GM12878 (cell line): ENCODE data around the gene APOC1. TPM values are rescaled to one million over a fixed set of nuclear protein-coding genes. Genes with fewer than 3 reads are reported as not detected.

Experiments
- ATAC-seq: fragments of 200-7000 bp; cut with Tn5 transposase; 3 replicates; pipeline ENCODE4 v1.9.1; 2020; ENCODE audit warnings: mild to moderate bottlenecking, moderate library complexity
- BruUV-seq: library from RNA; stranded (reverse); fragments of 400-500 nt; replicated peaks from 2 replicates; lab custom pipeline; 2021; lab: Mats Ljungman, UMichigan
- CTCF ChIA-PET: fragments of 300-600 bp; sonication (Branson Sonifier 250); formaldehyde crosslinking; extraction: SDS; loops from one replicate; lab custom pipeline; 2021; ENCODE audit warnings: inconsistent platforms; lab: Yijun Ruan, JAX
- POLR2A ChIA-PET: fragments of 350-600 bp; formaldehyde crosslinking; extraction: SDS; loops from one replicate; lab custom pipeline; 2021; ENCODE audit warnings: inconsistent platforms; lab: Charles Lee
- RAD21 ChIA-PET: fragments of 300-600 bp; sonication (Branson Sonifier 250); formaldehyde crosslinking; loops from one replicate; lab custom pipeline; 2023; ENCODE audit warnings: antibody characterized with exemption; ENCODE audit not compliant: unreplicated experiment; lab: Charles Lee
- SMC1A ChIA-PET: fragments of 300-600 bp; sonication (Branson Sonifier 250); formaldehyde crosslinking; loops from one replicate; lab custom pipeline; 2023; ENCODE audit not compliant: unreplicated experiment, uncharacterized antibody; lab: Charles Lee
- DNase-seq: peaks from one replicate; pipeline ENCODE4 v3.0.0-alpha.2; 2011; ENCODE audit warnings: low read depth, low spot score
- FAIRE-seq: peaks from 3 replicates; lab custom pipeline; 2011; peaks lifted over from hg19 to GRCh38; lab: Jason Lieb, UNC
- H2AFZ ChIP-seq: 2 replicates; pipeline ENCODE4 v1.6.0; 2011; ENCODE audit warnings: low read depth, low read length, control low read depth; ENCODE audit not compliant: control insufficient read depth
- H3K27ac ChIP-seq: 2 replicates; pipeline ENCODE4 v1.5.1; 2011; ENCODE audit warnings: control low read depth; ENCODE audit not compliant: control insufficient read depth, insufficient read depth
- H3K27me3 ChIP-seq, 2 experiments: replicated peaks in 1 of 2; 2 replicates each; pipeline versions ENCODE4 v1.6.0 to v1.6.1; 2011; ENCODE audit warnings: low read length in 1 of 2; ENCODE audit not compliant: control insufficient read depth in 2 of 2, insufficient read depth in 2 of 2
- H3K36me3 ChIP-seq, 2 experiments: 2 replicates each; pipeline ENCODE4 v1.5.1; 2011; ENCODE audit warnings: low read length in 1 of 2; ENCODE audit not compliant: control insufficient read depth in 2 of 2, insufficient read depth in 2 of 2
- H3K4me1 ChIP-seq: 2 replicates; pipeline ENCODE4 v1.6.1; 2011; ENCODE audit warnings: mild to moderate bottlenecking, low read length, moderate library complexity, mixed read lengths; ENCODE audit not compliant: control insufficient read depth, insufficient read depth
- H3K4me2 ChIP-seq: 2 replicates; pipeline ENCODE4 v1.6.0; 2011; ENCODE audit warnings: control low read depth; ENCODE audit not compliant: control insufficient read depth, insufficient read depth
- H3K4me3 ChIP-seq: fragments of 200-600 bp; sonication (generic); 2 replicates; pipeline ENCODE4 v1.5.1; 2016
- H3K79me2 ChIP-seq: 2 replicates; pipeline ENCODE4 v1.6.0; 2011; ENCODE audit warnings: low read length; ENCODE audit not compliant: control insufficient read depth, insufficient read depth
- H3K9ac ChIP-seq: 2 replicates; pipeline ENCODE4 v1.8.0; 2011; ENCODE audit warnings: low read length, control low read depth, mixed read lengths; ENCODE audit not compliant: control insufficient read depth, insufficient read depth
- H3K9me3 ChIP-seq: replicated peaks from 3 replicates; pipeline ENCODE4 v1.5.1; 2011; ENCODE audit warnings: mild to moderate bottlenecking, low read length; ENCODE audit not compliant: control insufficient read depth, insufficient read depth
- H4K20me1 ChIP-seq: 2 replicates; pipeline ENCODE4 v1.6.0; 2011; ENCODE audit not compliant: control insufficient read depth, insufficient read depth
- CEBPB ChIP-seq, 2 experiments: fragments of 150-350 bp in 1 of 2; IDR thresholded peaks; 2 replicates each; pipeline ENCODE4 v1.6.1; 2012 to 2014; ENCODE audit warnings: low read depth in 2 of 2, low read length in 2 of 2, borderline replicate concordance in 1 of 2, inconsistent platforms in 1 of 2
- EP300 ChIP-seq, 2 experiments: fragments of 150-350 bp in 1 of 2; IDR thresholded peaks; 2 replicates each; pipeline ENCODE4 v1.6.1; 2011 to 2012; ENCODE audit warnings: low read depth in 2 of 2, low read length in 2 of 2, borderline replicate concordance in 1 of 2, improper control_type of control experiment in 1 of 2, inconsistent platforms in 1 of 2; ENCODE audit not compliant: control insufficient read depth in 1 of 2
- FOXM1 ChIP-seq: IDR thresholded peaks from 2 replicates; pipeline ENCODE4 v1.6.1; 2012; ENCODE audit warnings: low read depth, mild to moderate bottlenecking, inconsistent platforms, low read length, moderate library complexity
- NFYA ChIP-seq: IDR thresholded peaks from 2 replicates; pipeline ENCODE4 v1.6.1; 2011; ENCODE audit warnings: low read depth, mild to moderate bottlenecking, low read length, improper control_type of control experiment, borderline replicate concordance
- PML ChIP-seq: IDR thresholded peaks from 2 replicates; pipeline ENCODE4 v1.6.1; 2012; ENCODE audit warnings: low read length, inconsistent platforms
- RB1 ChIP-seq: fragments of 450-650 bp; formaldehyde crosslinking; IDR thresholded peaks from 2 replicates; pipeline ENCODE4 v1.6.1; 2017; ENCODE audit warnings: mild to moderate bottlenecking, borderline replicate concordance
- RBBP5 ChIP-seq: fragments of 200-600 bp; sonication (generic); conservative IDR thresholded peaks from 2 replicates; pipeline ENCODE4 v1.6.1; 2016
- RFX5 ChIP-seq: IDR thresholded peaks from 2 replicates; pipeline ENCODE4 v1.6.1; 2011; ENCODE audit warnings: low read depth, low read length, improper control_type of control experiment
- SIN3A ChIP-seq: IDR thresholded peaks from 2 replicates; pipeline ENCODE4 v1.6.1; 2012; ENCODE audit warnings: low read depth, low read length, improper control_type of control experiment
- SKIL ChIP-seq: fragments of 450-650 bp; IDR thresholded peaks from 2 replicates; pipeline ENCODE4 v1.6.1; 2017; ENCODE audit warnings: mild to moderate bottlenecking, low read depth, inconsistent platforms; ENCODE audit not compliant: poor library complexity, severe bottlenecking
- ZBTB33 ChIP-seq: fragments of 450-650 bp; IDR thresholded peaks from 2 replicates; pipeline ENCODE4 v1.6.1; 2017; ENCODE audit warnings: mild to moderate bottlenecking
- WGBS: methylation state at CpG from one replicate; pipeline ENCODE4 v1.1.6; 2016; ENCODE audit warnings: low lambda C conversion rate; ENCODE audit not compliant: insufficient replicate concordance, insufficient coverage; ENCODE audit errors: missing lambda C conversion rate; 5-methylcytosine and 5-hydroxymethylcytosine counted together
- in situ Hi-C: fragments of 300-500 bp; cut with MboI; formaldehyde crosslinking; loops from 9 replicates; pipeline ENCODE4 v1.14.3; 2018; ENCODE audit warnings: mixed read lengths
- intact Hi-C: fragments of 100-400 bp; cut with micrococcal nuclease; formaldehyde crosslinking; loops from one replicate; pipeline ENCODE4 v1.14.2; 2022; ENCODE audit not compliant: unreplicated experiment
- polyA plus RNA-seq, 11 experiments: library from polyadenylated mRNA; depleted of rRNA in 4 of 11; unstranded in 6 of 11; stranded (reverse) in 5 of 11; fragments of >200 nt; fragmentation: Nextera tagmentation in 4 of 11; fragmentation: Illumina TruSeq in 1 of 11; extraction: Ambion mirVana in 4 of 11; extraction: Trizol in 1 of 11; gene quantifications; 1 replicate in 1 of 11; 2 replicates in 10 of 11; pipeline versions ENCODE4 v1.2.1 to v1.2.3, GENCODE V29; 2011 to 2016; ENCODE audit warnings: inconsistent platforms in 2 of 11, missing spikeins in 2 of 11, low read depth in 1 of 11
- total RNA-seq, 4 experiments: library from RNA; depleted of rRNA in 3 of 4; stranded (reverse); fragments of >200 nt in 3 of 4; fragmentation: Illumina TruSeq in 1 of 4; extraction: Trizol in 1 of 4; gene quantifications; 2 replicates each; pipeline versions ENCODE4 v1.2.1 to v1.2.3, GENCODE V29; 2013 to 2021
- TF ChIP-seq, protein P1 (sequence below): IDR thresholded peaks from 2 replicates; pipeline ENCODE4 v1.6.1; 2011; ENCODE audit warnings: mild to moderate bottlenecking, low read depth, low read length, moderate library complexity; ENCODE audit not compliant: insufficient replicate concordance

The APOC1 gene
- total and polyA plus RNA-seq, 10 of the 15 experiments (the other 5 are each of a cell fraction or from before 2014, with no cell fraction given): 0.73 to 4.0 (median 2.6) TPM

DNA sequence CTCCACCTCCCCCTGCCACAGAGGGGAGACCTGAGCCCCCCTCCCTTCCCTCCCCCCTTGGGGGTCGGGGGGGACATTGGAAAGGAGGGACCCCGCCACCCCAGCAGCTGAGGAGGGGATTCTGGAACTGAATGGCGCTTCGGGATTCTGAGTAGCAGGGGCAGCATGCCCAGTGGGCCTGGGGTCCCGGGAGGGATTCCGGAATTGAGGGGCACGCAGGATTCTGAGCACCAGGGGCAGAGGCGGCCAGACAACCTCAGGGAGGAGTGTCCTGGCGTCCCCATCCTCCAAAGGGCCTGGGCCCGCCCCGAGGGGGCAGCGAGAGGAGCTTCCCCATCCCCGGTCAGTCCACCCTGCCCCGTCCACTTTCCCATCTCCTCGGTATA lies 11.2 kb upstream of the APOC1 start:
- 65% methylated on average over 11 of the region's 15 CpGs for WGBS
- Histone ChIP-seq H3K27ac (no peak overlapping the region), H4K20me1 (no peaks in the 10 kb centered on the region; the same call in 1 of the 2 replicates), H3K27me3 (no peaks in the 10 kb centered on the region), H3K9me3 (no peaks in the 10 kb centered on the region), H3K79me2 (no peaks in the 10 kb centered on the region), H3K4me1 (no peaks in the 10 kb centered on the region), H3K9ac (no peak overlapping the region), H2AFZ (no peak overlapping the region), H3K4me3 (no peak overlapping the region), H3K4me2 (no peak overlapping the region), H3K36me3 (peaks cover 8 to 22% of the 10 kb centered on the region in 2 experiments; a peak in 3 of 4 replicates)
- ATAC-seq: no peak; the same call in 2 of the 3 replicates
- FAIRE-seq: no peak
- POLR2A ChIA-PET: no interaction called here
- SMC1A ChIA-PET: interaction anchor here (2.3 kb wide), 1 partner anchor 48 kb away, joined by 11 read pairs; no protein-coding TSS in a partner anchor
- in situ Hi-C loops (loop anchor here (5.0 to 10.0 kb wide), 3 partner anchors 52 to 432 kb away; partner anchors contain the start of gene CLPTM1), intact Hi-C loops (loop anchor here (2.0 kb wide), 2 partner anchors 48 to 156 kb away; no protein-coding TSS in a partner anchor)
- CTCF ChIA-PET: interaction anchor here (0.8 to 4.3 kb wide), 10 partner anchors 11 to 214 kb away, joined by 3 to 34 read pairs (median 4); partner anchors contain the start of genes APOC1, CLPTM1 and TOMM40
- no peak for DNase-seq
- RAD21 ChIA-PET: interaction anchor here (0.9 to 2.3 kb wide), 3 partner anchors 49 to 284 kb away, joined by 3 to 8 read pairs (median 3); no protein-coding TSS in a partner anchor
- TF ChIP-seq RFX5 (no peak), PML (no peak), RBBP5 (no peak), CEBPB (IDR thresholded peaks at IDR 0.05; ENCODE audit: borderline replicate concordance in 1 of 2, low read depth in 2 of 2, low read length in 2 of 2) (no peak), FOXM1 (no peak), RB1 (no peak), SIN3A (no peak), ZBTB33 (no peak), NFYA (no peak), EP300 (IDR thresholded peaks at IDR 0.05; ENCODE audit: borderline replicate concordance in 1 of 2, control insufficient read depth in 1 of 2, low read depth in 2 of 2, low read length in 2 of 2) (no peak), SKIL (no peak)
- TF ChIP-seq, protein P1, sequence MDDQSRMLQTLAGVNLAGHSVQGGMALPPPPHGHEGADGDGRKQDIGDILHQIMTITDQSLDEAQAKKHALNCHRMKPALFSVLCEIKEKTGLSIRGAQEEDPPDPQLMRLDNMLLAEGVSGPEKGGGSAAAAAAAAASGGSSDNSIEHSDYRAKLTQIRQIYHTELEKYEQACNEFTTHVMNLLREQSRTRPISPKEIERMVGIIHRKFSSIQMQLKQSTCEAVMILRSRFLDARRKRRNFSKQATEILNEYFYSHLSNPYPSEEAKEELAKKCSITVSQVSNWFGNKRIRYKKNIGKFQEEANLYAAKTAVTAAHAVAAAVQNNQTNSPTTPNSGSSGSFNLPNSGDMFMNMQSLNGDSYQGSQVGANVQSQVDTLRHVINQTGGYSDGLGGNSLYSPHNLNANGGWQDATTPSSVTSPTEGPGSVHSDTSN: no peak
- BruUV-seq: TSS peak; percentile 54
